ENCODE measurements around the gene CD300E. TPM values are rescaled to one million over a fixed set of nuclear protein-coding genes. Genes with fewer than 3 reads are reported as not detected.

Gene CD300E
- total and polyA plus RNA-seq, 2 of the 13 experiments (the other 11 are each of a cell fraction or from before 2014, with no cell fraction given) = not detected

DNA sequence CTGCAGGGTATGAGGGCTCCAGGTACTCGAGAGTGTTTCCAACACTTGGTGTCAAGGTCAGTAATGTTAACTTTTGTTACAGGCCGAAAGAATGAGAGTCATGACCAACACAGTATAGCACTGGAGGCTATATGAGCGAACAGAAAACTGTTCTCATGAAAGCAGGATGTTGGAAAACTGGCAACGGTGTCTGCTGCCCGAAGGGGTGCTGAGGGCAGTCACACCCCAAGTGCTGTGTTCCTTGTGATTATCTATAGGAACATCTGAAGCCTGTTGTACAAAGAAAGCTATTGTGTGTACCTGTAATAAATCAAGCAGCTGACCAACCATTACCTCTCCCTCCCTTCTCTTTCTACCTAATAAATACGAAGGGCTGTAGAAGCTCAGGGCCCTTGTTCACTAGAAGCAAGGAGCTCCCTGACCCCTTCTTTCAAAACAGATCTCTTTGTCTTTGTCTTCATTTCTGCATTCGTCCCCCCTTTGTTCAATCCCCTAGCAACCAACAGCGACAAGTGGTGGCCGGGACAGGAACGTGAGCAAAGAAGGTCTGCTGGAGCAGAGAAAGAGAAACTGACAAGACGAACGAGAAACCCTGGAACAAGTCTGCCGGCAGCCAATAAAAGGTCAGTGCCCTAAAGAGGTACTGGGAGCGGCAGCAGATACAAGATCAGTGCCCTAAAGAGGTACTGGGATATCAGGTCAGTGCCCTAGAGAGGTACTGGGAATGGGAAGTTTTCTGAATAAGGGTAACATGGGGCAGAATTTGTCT, 39.1 kb downstream of the CD300E start (continued):
- no peak for TF ChIP-seq HOXD1 (CRISPR knock-in tag; IDR thresholded peaks at IDR 0.05)
- TF ChIP-seq ZNF343 (CRISPR knock-in tag; IDR thresholded peaks at IDR 0.05) = no peak

DNA sequence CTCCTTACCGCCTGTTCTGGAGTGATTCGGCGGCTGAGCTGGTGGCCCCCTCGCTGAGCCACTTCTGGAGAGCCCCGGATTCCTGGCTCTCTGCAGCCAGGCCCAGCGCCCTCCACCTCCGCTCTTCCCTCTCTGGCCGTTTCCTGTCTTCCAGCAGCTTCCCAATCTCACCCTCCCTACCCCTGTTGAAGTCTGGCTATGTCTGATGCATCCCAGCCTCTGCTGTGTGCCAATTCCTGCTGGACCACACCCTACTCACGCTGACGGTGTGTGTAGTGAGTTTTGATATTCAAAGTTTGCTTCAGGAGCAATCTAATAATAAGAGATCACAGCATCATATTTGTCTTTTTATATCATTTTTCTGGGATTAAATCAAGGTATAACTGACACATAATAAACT, 40.9 kb downstream of the CD300E start:
- peaks cover 0 to 45% of the 10 kb centered on the region in 2 experiments; a peak in 3 of 5 replicates for H3K27me3 ChIP-seq (ENCODE audit: control insufficient read depth in 1 of 2, insufficient read depth in 2 of 2, low read length in 2 of 2)
- no peaks in the 10 kb centered on the region for H3K79me2 ChIP-seq (ENCODE audit: insufficient read depth, low read length)
- POLR2A ChIA-PET = no interaction called here
- no peak overlapping the region for H3K4me2 ChIP-seq (ENCODE audit: low read depth, low read length)
- H3K4me3 ChIP-seq (replicated peaks in 1 of 3; ENCODE audit: insufficient read depth in 1 of 3, low read depth in 2 of 3, low read length in 3 of 3) = no peak overlapping the region
- no peak for FAIRE-seq
- intact Hi-C loops (cut with micrococcal nuclease; ENCODE audit: unreplicated experiment) = loop anchor here (5.0 kb wide), 1 partner anchor 770 kb away; no protein-coding TSS in a partner anchor
- no peak for ATAC-seq
- DNase-seq (ENCODE audit: low spot score) = no peak
- H3K36me3 ChIP-seq (replicated peaks in 1 of 2; ENCODE audit: control insufficient read depth in 1 of 2, insufficient read depth in 2 of 2, low read length in 2 of 2) = no peaks in the 10 kb centered on the region
- BruUV-seq (replicated peaks) = no TSS peak
- CTCF ChIA-PET (ENCODE audit: low intra/inter-chr PET ratio, low total read pairs) = no interaction called here
- H3K9me3 ChIP-seq (ENCODE audit: low read length) = no peaks in the 10 kb centered on the region
- H3K4me1 ChIP-seq (ENCODE audit: insufficient read depth, low read length) = no peaks in the 10 kb centered on the region
- H2AFZ ChIP-seq (ENCODE audit: low read length) = no peak overlapping the region
- no peak overlapping the region for H3K9ac ChIP-seq (ENCODE audit: insufficient read depth, low read depth, low read length)
- 33% methylated on average over 10 of the region's 10 CpGs for WGBS (ENCODE audit: low lambda C conversion rate)
- no peaks in the 10 kb centered on the region for H4K20me1 ChIP-seq (ENCODE audit: insufficient read depth, low read length)
- in situ Hi-C loops (cut with HindIII; ENCODE audit: extremely low pct_ligation_motif_present, low pct_unique_long_range_greater_than_20kb) = no loop called here
- H3K27ac ChIP-seq (ENCODE audit: extremely low read length, insufficient read depth, low read length) = no peak overlapping the region
- TF ChIP-seq EHMT2 (IDR thresholded peaks at IDR 0.05; ENCODE audit: borderline replicate concordance, low read depth, low read length) (no peak), RORA (CRISPR knock-in tag; IDR thresholded peaks at IDR 0.05) (no peak), ZNF484 (CRISPR knock-in tag; IDR thresholded peaks at IDR 0.05; ENCODE audit: borderline replicate concordance, low read depth) (no peak), DR1 (CRISPR knock-in tag; IDR thresholded peaks at IDR 0.05) (no peak), ZNF343 (CRISPR knock-in tag; IDR thresholded peaks at IDR 0.05) (no peak)
- TF ChIP-seq, protein P1, sequence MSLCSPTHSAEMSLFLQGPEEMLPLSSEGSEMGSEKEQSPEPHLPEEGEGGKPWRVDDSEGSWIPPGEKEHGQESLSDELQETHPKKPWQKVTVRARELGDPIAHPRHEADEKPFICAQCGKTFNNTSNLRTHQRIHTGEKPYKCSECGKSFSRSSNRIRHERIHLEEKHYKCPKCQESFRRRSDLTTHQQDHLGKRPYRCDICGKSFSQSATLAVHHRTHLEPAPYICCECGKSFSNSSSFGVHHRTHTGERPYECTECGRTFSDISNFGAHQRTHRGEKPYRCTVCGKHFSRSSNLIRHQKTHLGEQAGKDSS (CRISPR knock-in tag; IDR thresholded peaks at IDR 0.05; ENCODE audit: borderline replicate concordance, low read depth) = no peak
- TF ChIP-seq, protein P2, sequence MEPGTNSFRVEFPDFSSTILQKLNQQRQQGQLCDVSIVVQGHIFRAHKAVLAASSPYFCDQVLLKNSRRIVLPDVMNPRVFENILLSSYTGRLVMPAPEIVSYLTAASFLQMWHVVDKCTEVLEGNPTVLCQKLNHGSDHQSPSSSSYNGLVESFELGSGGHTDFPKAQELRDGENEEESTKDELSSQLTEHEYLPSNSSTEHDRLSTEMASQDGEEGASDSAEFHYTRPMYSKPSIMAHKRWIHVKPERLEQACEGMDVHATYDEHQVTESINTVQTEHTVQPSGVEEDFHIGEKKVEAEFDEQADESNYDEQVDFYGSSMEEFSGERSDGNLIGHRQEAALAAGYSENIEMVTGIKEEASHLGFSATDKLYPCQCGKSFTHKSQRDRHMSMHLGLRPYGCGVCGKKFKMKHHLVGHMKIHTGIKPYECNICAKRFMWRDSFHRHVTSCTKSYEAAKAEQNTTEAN (CRISPR knock-in tag; conservative IDR thresholded peaks at IDR 0.05) = no peak
- TF ChIP-seq, protein P3, sequence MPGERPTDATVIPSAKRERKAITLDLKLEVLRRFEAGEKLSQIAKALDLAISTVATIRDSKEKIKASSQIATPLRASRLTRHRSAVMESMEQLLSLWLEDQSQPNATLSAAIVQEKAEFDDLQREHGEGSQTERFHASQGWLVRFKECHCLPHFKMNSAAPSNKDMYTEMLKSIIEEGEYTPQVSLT (CRISPR knock-in tag; IDR thresholded peaks at IDR 0.05; ENCODE audit: borderline replicate concordance, low read depth) = no peak
- TF ChIP-seq, protein P4, sequence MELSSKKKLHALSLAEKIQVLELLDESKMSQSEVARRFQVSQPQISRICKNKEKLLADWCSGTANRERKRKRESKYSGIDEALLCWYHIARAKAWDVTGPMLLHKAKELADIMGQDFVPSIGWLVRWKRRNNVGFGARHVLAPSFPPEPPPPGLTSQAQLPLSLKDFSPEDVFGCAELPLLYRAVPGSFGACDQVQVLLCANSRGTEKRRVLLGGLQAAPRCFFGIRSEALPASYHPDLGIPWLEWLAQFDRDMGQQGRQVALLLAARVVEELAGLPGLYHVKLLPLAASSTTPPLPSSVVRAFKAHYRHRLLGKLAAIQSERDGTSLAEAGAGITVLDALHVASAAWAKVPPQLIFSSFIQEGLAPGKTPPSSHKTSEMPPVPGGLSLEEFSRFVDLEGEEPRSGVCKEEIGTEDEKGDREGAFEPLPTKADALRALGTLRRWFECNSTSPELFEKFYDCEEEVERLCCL (CRISPR knock-in tag; IDR thresholded peaks at IDR 0.05; ENCODE audit: borderline replicate concordance) = no peak

Data from HepG2 (cell line).